GM12878 (cell line): ENCODE data around the gene CHRM5. TPM values are rescaled to one million over a fixed set of nuclear protein-coding genes. Genes with fewer than 3 reads are reported as not detected.

Experiments used
- ATAC-seq: fragments of 200-7000 bp; cut with Tn5 transposase; 3 replicates; pipeline ENCODE4 v1.9.1; 2020; ENCODE audit warnings: mild to moderate bottlenecking, moderate library complexity
- BruUV-seq: library from RNA; stranded (reverse); fragments of 400-500 nt; replicated peaks from 2 replicates; lab custom pipeline; 2021; lab: Mats Ljungman, UMichigan
- CTCF ChIA-PET: fragments of 300-600 bp; sonication (Branson Sonifier 250); formaldehyde crosslinking; extraction: SDS; loops from one replicate; lab custom pipeline; 2021; ENCODE audit warnings: inconsistent platforms; lab: Yijun Ruan, JAX
- POLR2A ChIA-PET: fragments of 350-600 bp; formaldehyde crosslinking; extraction: SDS; loops from one replicate; lab custom pipeline; 2021; ENCODE audit warnings: inconsistent platforms; lab: Charles Lee
- RAD21 ChIA-PET: fragments of 300-600 bp; sonication (Branson Sonifier 250); formaldehyde crosslinking; loops from one replicate; lab custom pipeline; 2023; ENCODE audit warnings: antibody characterized with exemption; ENCODE audit not compliant: unreplicated experiment; lab: Charles Lee
- SMC1A ChIA-PET: fragments of 300-600 bp; sonication (Branson Sonifier 250); formaldehyde crosslinking; loops from one replicate; lab custom pipeline; 2023; ENCODE audit not compliant: unreplicated experiment, uncharacterized antibody; lab: Charles Lee
- DNase-seq: peaks from one replicate; pipeline ENCODE4 v3.0.0-alpha.2; 2011; ENCODE audit warnings: low read depth, low spot score
- FAIRE-seq: peaks from 3 replicates; lab custom pipeline; 2011; peaks lifted over from hg19 to GRCh38; lab: Jason Lieb, UNC
- H2AFZ ChIP-seq: 2 replicates; pipeline ENCODE4 v1.6.0; 2011; ENCODE audit warnings: low read depth, low read length, control low read depth; ENCODE audit not compliant: control insufficient read depth
- H3K27ac ChIP-seq: 2 replicates; pipeline ENCODE4 v1.5.1; 2011; ENCODE audit warnings: control low read depth; ENCODE audit not compliant: control insufficient read depth, insufficient read depth
- H3K27me3 ChIP-seq, 2 experiments: replicated peaks in 1 of 2; 2 replicates each; pipeline versions ENCODE4 v1.6.0 to v1.6.1; 2011; ENCODE audit warnings: low read length in 1 of 2; ENCODE audit not compliant: control insufficient read depth in 2 of 2, insufficient read depth in 2 of 2
- H3K36me3 ChIP-seq, 2 experiments: 2 replicates each; pipeline ENCODE4 v1.5.1; 2011; ENCODE audit warnings: low read length in 1 of 2; ENCODE audit not compliant: control insufficient read depth in 2 of 2, insufficient read depth in 2 of 2
- H3K4me1 ChIP-seq: 2 replicates; pipeline ENCODE4 v1.6.1; 2011; ENCODE audit warnings: mild to moderate bottlenecking, low read length, moderate library complexity, mixed read lengths; ENCODE audit not compliant: control insufficient read depth, insufficient read depth
- H3K4me2 ChIP-seq: 2 replicates; pipeline ENCODE4 v1.6.0; 2011; ENCODE audit warnings: control low read depth; ENCODE audit not compliant: control insufficient read depth, insufficient read depth
- H3K4me3 ChIP-seq: fragments of 200-600 bp; sonication (generic); 2 replicates; pipeline ENCODE4 v1.5.1; 2016
- H3K79me2 ChIP-seq: 2 replicates; pipeline ENCODE4 v1.6.0; 2011; ENCODE audit warnings: low read length; ENCODE audit not compliant: control insufficient read depth, insufficient read depth
- H3K9ac ChIP-seq: 2 replicates; pipeline ENCODE4 v1.8.0; 2011; ENCODE audit warnings: low read length, control low read depth, mixed read lengths; ENCODE audit not compliant: control insufficient read depth, insufficient read depth
- H3K9me3 ChIP-seq: replicated peaks from 3 replicates; pipeline ENCODE4 v1.5.1; 2011; ENCODE audit warnings: mild to moderate bottlenecking, low read length; ENCODE audit not compliant: control insufficient read depth, insufficient read depth
- H4K20me1 ChIP-seq: 2 replicates; pipeline ENCODE4 v1.6.0; 2011; ENCODE audit not compliant: control insufficient read depth, insufficient read depth
- FOXK2 ChIP-seq: fragments of 450-650 bp; IDR thresholded peaks from 2 replicates; pipeline ENCODE4 v1.6.1; 2017; ENCODE audit warnings: mild to moderate bottlenecking, moderate library complexity
- KDM1A ChIP-seq: fragments of 200-600 bp; sonication (generic); IDR thresholded peaks from 2 replicates; pipeline ENCODE4 v1.6.1; 2016; ENCODE audit warnings: borderline replicate concordance
- LARP7 ChIP-seq: fragments of 450-650 bp; IDR thresholded peaks from 2 replicates; pipeline ENCODE4 v1.6.1; 2017; ENCODE audit warnings: mild to moderate bottlenecking
- MYB ChIP-seq: fragments of 150-350 bp; IDR thresholded peaks from 2 replicates; pipeline ENCODE4 v1.6.1; 2014; ENCODE audit warnings: mild to moderate bottlenecking, low read depth, low read length, borderline replicate concordance
- MYC ChIP-seq: IDR thresholded peaks from 2 replicates; pipeline ENCODE4 v1.6.1; 2011; ENCODE audit warnings: mild to moderate bottlenecking, low read length, moderate library complexity, inconsistent platforms; ENCODE audit not compliant: insufficient read depth, insufficient replicate concordance, insufficient read length, severe bottlenecking
- POLR2A ChIP-seq: IDR thresholded peaks from 2 replicates; pipeline ENCODE4 v1.6.1; 2011; ENCODE audit warnings: low read depth, mild to moderate bottlenecking, low read length
- REST ChIP-seq: IDR thresholded peaks from 2 replicates; pipeline ENCODE4 v1.6.1; 2012; ENCODE audit warnings: mild to moderate bottlenecking, low read depth, low read length
- WRNIP1 ChIP-seq: IDR thresholded peaks from 2 replicates; pipeline ENCODE4 v1.6.1; 2011; ENCODE audit warnings: low read depth, low read length, improper control_type of control experiment, borderline replicate concordance
- ZNF274 ChIP-seq: IDR thresholded peaks from one replicate; pipeline ENCODE4 v1.8.0; 2011; ENCODE audit not compliant: insufficient read length, insufficient read depth
- WGBS: methylation state at CpG from one replicate; pipeline ENCODE4 v1.1.6; 2016; ENCODE audit warnings: low lambda C conversion rate; ENCODE audit not compliant: insufficient replicate concordance, insufficient coverage; ENCODE audit errors: missing lambda C conversion rate; 5-methylcytosine and 5-hydroxymethylcytosine counted together
- in situ Hi-C: fragments of 300-500 bp; cut with MboI; formaldehyde crosslinking; loops from 9 replicates; pipeline ENCODE4 v1.14.3; 2018; ENCODE audit warnings: mixed read lengths
- intact Hi-C: fragments of 100-400 bp; cut with micrococcal nuclease; formaldehyde crosslinking; loops from one replicate; pipeline ENCODE4 v1.14.2; 2022; ENCODE audit not compliant: unreplicated experiment
- polyA plus RNA-seq, 11 experiments: library from polyadenylated mRNA; depleted of rRNA in 4 of 11; unstranded in 6 of 11; stranded (reverse) in 5 of 11; fragments of >200 nt; fragmentation: Nextera tagmentation in 4 of 11; fragmentation: Illumina TruSeq in 1 of 11; extraction: Ambion mirVana in 4 of 11; extraction: Trizol in 1 of 11; gene quantifications; 1 replicate in 1 of 11; 2 replicates in 10 of 11; pipeline versions ENCODE4 v1.2.1 to v1.2.3, GENCODE V29; 2011 to 2016; ENCODE audit warnings: inconsistent platforms in 2 of 11, missing spikeins in 2 of 11, low read depth in 1 of 11
- total RNA-seq, 4 experiments: library from RNA; depleted of rRNA in 3 of 4; stranded (reverse); fragments of >200 nt in 3 of 4; fragmentation: Illumina TruSeq in 1 of 4; extraction: Trizol in 1 of 4; gene quantifications; 2 replicates each; pipeline versions ENCODE4 v1.2.1 to v1.2.3, GENCODE V29; 2013 to 2021
- TF ChIP-seq, protein P1 (sequence below): IDR thresholded peaks from 2 replicates; pipeline ENCODE4 v1.6.1; 2011; ENCODE audit warnings: borderline replicate concordance, low read depth, mild to moderate bottlenecking, moderate library complexity, low read length; ENCODE audit not compliant: insufficient read depth, poor library complexity, severe bottlenecking
- TF ChIP-seq, protein P2 (sequence below): fragments of 450-650 bp; IDR thresholded peaks from 2 replicates; pipeline ENCODE4 v1.6.1; 2017; ENCODE audit warnings: low read depth, mild to moderate bottlenecking, moderate library complexity

Gene CHRM5
- total and polyA plus RNA-seq, 10 of the 15 experiments (the other 5 are each of a cell fraction or from before 2014, with no cell fraction given): 0.01 to 0.10 (median 0.04) TPM; not detected in 6

DNA sequence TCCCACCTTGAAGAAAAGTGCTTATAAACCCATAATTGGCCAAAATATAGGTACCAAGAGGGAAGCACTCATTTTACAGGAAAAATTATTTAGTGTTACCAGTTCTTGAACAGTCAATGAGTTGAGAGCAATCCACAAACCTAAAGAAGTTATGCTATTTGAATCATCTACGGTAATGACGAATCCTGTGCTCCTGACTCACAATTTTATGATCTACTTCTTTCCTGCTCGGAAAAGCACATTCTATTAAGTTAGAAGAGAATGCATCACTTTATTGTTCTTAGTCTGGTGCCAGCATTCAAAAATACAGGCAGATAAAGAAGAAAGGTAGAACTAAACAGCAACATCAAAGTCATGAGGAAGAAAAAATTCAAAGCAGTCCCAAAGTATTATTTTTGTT lies 33.2 kb downstream of the CHRM5 start:
- Histone ChIP-seq H3K79me2 (no peaks in the 10 kb centered on the region), H3K27ac (no peak overlapping the region), H2AFZ (no peak overlapping the region), H3K9me3 (no peaks in the 10 kb centered on the region), H3K4me2 (no peak overlapping the region), H3K9ac (no peak overlapping the region)
- BruUV-seq: no TSS peak
- WGBS: 67% methylated on average over 3 of the region's 3 CpGs
- RAD21 ChIA-PET: no interaction called here
- DNase-seq (no peak), ATAC-seq (no peak)
- intact Hi-C loops: no loop called here
- in situ Hi-C loops: no loop called here
- TF ChIP-seq, protein P1, sequence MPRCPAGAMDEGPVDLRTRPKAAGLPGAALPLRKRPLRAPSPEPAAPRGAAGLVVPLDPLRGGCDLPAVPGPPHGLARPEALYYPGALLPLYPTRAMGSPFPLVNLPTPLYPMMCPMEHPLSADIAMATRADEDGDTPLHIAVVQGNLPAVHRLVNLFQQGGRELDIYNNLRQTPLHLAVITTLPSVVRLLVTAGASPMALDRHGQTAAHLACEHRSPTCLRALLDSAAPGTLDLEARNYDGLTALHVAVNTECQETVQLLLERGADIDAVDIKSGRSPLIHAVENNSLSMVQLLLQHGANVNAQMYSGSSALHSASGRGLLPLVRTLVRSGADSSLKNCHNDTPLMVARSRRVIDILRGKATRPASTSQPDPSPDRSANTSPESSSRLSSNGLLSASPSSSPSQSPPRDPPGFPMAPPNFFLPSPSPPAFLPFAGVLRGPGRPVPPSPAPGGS: no peak
- no peak for TF ChIP-seq WRNIP1
- TF ChIP-seq REST: no peak
- TF ChIP-seq, protein P2, sequence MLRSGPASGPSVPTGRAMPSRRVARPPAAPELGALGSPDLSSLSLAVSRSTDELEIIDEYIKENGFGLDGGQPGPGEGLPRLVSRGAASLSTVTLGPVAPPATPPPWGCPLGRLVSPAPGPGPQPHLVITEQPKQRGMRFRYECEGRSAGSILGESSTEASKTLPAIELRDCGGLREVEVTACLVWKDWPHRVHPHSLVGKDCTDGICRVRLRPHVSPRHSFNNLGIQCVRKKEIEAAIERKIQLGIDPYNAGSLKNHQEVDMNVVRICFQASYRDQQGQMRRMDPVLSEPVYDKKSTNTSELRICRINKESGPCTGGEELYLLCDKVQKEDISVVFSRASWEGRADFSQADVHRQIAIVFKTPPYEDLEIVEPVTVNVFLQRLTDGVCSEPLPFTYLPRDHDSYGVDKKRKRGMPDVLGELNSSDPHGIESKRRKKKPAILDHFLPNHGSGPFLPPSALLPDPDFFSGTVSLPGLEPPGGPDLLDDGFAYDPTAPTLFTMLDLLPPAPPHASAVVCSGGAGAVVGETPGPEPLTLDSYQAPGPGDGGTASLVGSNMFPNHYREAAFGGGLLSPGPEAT: no peak
- TF ChIP-seq LARP7: no peak
- TF ChIP-seq MYB: no peak
- TF ChIP-seq POLR2A: no peak
- TF ChIP-seq ZNF274: no peak
- TF ChIP-seq MYC: no peak
- no peak for TF ChIP-seq FOXK2
- no peak for TF ChIP-seq KDM1A
- TF ChIP-seq, all 136 proteins: peak for 0
- Histone ChIP-seq H3K4me3 (no peak overlapping the region), H3K4me1 (no peaks in the 10 kb centered on the region), H3K27me3 (no peaks in the 10 kb centered on the region), H3K36me3 (no peaks in the 10 kb centered on the region), H4K20me1 (no peaks in the 10 kb centered on the region)
- SMC1A ChIA-PET: no interaction called here
- no peak for FAIRE-seq
- CTCF ChIA-PET: interaction anchor here (0.6 to 1.7 kb wide), 2 partner anchors 14 to 265 kb away, joined by 4 to 6 read pairs; no protein-coding TSS in a partner anchor
- POLR2A ChIA-PET: interaction anchor here (0.6 kb wide), 1 partner anchor 51 kb away, joined by 3 read pairs; no protein-coding TSS in a partner anchor
